LHCN-M2 (cell line): ENCODE measurements around the gene NKAPD1. TPM values are rescaled to one million over a fixed set of nuclear protein-coding genes. Genes with fewer than 3 reads are reported as not detected.
A peak's percentile ranks its signal among the peaks of the same experiment; 100 is the strongest.
"Not testable (repeated sequence)": the region's sequence is repeated elsewhere in the genome, so short reads cannot be mapped to it uniquely, and the experiment has no call there.

Source experiments
- DNase-seq: peaks from one replicate; pipeline ENCODE4 v3.0.0-alpha.2; 2012; ENCODE audit warnings: low read depth
- total RNA-seq: library from RNA; depleted of rRNA; stranded (reverse); fragments of >200 nt; gene quantifications from 2 replicates; pipeline ENCODE4 v1.2.3, GENCODE V29; 2014

Gene NKAPD1
- total RNA-seq, 1 experiment from 2014 or later = 27.5 TPM

DNA sequence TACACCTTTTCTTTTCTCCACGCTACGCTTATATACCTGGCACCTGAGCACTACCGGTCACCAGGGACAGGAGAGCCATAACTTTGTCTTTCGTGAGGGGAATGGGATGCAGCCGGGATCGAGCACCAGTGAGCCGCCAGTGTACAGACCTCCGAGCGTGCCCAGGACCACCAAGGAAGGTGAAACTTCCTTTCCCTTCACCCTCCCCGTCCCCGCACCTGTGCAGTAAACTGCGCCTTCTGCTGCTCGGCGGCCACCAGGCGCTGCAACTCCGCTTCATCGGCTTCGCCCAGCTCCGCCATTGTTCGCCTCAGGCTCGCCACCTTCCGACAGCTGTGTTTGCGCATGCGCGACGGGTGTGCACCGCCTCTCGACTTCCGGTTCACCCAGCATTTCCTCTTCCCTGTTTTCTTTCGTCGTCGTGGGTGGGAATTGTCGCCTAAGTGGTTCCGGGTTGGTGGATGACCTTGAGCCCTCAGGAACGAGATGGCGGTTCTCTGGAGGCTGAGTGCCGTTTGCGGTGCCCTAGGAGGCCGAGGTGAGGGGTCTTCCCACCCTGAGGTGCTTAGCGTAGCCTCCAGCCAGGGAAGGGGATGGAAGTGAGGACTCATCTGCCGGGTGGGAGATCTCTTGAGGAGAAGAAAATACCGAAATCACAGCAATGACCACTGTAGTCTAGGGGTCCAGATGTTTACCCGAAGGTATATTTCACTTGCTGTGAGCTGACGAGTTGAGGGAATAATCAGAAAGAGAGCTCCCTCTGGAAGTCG lies 12.5 kb downstream of the NKAPD1 start, which contains the start of the genes SDHD and TIMM8B:
SDHD (plus strand) TSS at position 452 of the 770 bp plus-strand sequence; CDS start at position 487, 35 bp downstream.
TIMM8B (minus strand) TSS at position 335 of the 770 bp plus-strand sequence; CDS start at position 302, 33 bp downstream.
- DNase-seq = peak; percentile 97

DNA sequence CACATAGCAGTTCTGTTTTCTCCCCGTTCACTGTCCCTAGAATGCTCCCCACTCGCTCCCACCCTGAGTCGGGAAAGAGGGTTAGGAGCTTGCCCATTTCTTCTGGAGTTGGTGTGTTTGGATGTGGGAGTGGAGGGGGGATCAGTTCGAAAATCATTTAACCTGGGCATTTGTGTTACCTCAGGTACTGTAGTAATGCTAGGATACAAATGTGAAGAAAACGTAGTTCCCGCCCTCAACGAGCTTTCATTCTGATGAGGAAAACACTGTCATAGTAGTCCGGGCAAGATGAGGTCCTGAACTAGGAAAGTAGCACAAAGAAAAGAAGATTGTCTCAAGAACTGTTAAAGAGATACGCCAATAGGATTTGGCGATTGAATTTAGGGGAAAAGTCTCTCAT lies 13.1 kb downstream of the NKAPD1 start:
- peak; percentile 5 for DNase-seq

DNA sequence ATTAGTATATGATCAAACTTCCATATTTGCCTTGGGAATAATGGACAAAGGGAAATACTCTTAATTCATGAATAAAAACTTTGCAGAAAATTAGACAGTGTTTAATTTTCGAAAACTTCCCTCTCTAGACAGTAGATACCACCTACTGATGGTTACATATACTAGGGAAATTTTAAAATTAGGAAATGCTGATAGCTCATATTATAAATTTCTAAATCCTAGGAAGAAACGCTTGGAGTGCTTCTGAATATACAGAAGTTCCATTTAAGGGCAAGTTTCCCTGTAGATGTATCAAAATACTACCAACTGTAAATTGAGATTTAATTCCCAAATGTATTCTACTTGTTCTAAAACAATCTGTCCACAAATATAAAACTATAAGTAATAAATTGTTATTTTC lies 21.2 kb downstream of the NKAPD1 start:
- not testable (repeated sequence) for DNase-seq

DNA sequence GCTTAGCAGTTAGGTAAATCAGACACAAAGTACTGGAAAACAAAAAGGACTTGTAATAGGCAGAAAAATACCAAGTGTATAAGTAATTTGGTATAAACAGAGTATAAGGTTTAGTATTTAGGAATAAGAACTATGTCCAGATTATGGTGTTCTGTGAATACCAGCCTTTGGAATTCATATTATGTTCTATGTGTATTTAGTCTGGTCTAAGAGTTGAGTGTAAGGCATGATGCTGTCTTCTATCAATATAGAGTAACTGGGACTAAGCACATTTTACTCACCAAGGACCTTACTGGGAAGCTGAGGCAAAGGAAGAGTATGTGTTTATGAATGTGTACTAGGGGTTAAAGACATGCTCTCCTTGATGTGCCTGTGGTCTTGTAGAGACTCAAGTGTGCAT lies 22.1 kb downstream of the NKAPD1 start:
- DNase-seq = no peak

DNA sequence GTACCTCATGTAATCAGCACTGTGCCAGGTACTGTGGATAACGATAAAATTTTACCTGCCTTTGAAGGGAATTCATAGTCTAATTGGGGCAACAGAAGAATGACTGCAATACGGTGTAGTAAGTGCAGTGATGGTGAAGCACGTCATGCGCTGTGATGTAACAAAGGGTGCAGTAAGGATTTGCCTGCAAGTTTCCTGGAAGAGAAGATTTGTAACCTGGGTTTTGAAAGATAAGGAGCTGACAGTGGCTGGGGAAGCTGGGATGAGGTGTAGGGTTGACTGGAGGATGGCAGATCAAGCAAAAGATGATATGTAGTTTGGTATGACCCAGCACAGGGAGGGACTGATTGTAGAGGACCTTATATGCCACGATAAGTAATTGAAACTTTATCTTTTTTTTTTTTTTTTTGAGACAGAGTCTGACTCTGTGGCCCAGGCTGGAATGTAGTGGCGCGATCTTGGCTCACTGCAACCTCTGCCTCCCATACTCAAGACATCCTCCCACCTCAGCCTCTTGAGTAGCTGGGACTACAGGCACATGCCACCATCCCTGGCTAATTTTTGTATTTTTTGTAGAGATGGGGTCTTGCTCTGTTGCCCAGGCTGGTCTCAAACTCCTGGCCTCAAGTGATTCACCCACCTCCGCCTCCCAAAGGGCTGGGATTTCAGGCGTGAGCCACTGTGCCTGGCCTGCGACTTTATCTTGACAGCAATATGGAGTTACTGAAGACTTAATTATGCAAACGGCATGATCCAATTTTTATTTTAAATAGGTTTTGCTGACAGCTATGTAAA lies 23.8 kb downstream of the NKAPD1 start:
- DNase-seq = no peak

DNA sequence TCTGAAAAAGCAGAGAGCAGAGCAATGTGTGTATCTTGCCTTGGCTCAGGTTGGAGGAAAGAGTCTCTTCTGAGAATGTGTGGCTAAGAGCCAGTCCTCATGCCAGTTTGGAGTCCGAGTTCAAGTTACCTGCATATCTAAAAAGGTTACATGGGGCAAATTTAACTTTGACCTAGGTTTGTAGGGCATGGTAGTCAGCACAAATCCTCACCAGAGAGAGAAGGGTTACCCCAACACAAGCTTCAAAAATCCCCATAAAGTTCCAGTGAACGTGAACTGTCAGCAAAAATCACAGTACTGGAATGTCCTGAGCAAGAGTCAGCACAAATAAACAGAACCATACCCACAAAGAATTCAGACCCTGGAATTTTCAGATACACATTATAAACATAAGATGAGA lies 26.4 kb downstream of the NKAPD1 start:
- DNase-seq = no peak

DNA sequence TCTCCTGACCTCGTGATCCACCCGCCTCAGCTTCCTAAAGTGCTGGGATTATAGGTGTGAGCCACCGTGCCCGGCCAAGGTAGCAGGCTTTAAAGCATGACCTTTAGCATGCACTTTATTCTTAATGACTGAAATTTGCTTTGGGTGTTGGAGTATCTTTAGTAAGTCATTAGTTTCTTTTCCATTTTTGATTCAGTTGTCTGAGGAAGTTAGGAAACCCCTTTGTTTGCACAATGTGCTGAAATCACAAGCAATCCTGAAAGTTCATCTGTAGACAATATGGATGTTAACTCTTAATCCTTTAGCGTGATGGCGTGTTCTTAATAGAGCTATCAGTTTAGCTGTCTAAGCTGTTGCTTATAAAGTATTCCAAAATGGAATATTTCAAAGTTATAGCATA lies 29.3 kb downstream of the NKAPD1 start:
- DNase-seq = no peak

DNA sequence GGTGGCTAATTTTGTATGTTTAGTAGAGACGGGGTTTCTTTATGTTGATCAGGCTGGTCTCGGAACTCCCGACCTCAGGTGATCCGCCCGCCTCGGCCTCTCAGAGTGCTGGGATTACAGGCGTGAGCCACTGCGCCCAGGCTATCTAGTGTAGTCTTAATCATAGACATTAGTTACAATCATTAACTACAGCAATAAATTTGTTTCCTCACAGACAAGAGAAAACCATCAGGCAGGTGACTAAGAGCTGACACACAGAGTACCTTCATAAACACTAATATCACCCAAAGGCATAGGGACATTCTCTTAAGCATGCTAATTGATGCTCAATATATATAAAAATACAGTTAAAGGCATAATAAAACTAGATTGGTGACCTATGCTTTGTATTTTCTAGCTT lies 32.0 kb downstream of the NKAPD1 start:
- no peak for DNase-seq

DNA sequence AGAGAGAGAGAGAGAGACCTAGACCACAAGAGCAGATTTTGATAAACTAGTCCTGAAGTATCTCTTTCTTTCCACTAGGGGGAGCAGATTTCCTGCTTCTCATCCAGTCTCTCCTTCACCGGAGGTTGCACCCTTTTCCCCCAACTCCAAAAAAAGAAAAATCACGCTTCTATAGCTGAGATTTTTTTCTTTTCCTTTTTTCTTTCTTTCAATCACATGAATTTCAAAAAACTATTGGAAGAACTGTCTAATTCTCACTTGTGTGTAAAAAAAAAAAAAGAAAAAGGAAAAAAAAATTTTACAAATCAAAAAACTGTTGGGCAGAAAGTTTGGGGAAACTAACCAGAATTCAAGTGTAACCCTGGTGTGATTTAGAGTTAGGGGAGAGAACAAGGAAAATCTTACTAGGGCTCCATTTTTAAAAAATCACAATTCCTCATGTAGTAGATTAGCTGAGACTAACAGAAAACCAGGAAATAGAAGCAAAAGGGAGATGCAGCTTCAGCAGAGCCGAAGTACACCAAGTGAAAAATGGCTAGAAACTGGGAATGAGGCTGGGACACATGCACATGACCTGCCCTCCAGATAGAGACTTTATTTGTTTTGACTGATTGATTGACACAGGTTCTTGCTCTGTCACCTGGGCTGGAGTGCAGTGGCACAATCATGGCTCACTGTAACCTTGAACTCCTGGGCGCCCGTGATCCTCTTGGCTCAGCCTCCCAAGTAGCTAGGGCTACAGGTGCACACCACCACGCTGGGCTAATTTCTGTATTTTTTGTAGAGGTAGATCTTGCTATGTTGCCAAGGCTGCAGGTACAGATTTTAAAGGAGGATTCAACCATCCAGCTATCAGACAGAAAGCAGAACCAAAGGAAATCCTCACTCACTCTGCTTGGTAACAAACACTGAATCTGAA lies 39.7 kb downstream of the NKAPD1 start:
- DNase-seq = peak; percentile 71

DNA sequence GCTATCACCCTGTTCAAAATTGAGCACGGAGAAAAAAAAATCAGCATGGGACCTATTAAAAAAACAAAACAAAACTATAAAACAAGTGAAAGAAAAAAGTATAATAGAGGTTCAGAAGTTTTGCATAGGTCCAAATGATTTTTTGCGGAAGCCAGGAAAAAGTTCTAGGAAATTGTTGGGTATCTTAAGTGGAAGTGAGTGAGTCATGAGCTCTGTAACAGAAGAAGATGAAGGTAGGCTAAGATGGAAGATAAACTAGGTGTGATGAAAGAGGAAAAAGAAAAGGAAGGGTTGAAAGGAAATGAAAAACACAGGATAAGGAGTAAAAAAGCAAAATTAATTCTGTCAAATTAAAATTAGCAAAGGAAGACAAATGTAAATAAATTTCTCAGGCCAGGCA lies 40.4 kb downstream of the NKAPD1 start:
- no peak for DNase-seq

DNA sequence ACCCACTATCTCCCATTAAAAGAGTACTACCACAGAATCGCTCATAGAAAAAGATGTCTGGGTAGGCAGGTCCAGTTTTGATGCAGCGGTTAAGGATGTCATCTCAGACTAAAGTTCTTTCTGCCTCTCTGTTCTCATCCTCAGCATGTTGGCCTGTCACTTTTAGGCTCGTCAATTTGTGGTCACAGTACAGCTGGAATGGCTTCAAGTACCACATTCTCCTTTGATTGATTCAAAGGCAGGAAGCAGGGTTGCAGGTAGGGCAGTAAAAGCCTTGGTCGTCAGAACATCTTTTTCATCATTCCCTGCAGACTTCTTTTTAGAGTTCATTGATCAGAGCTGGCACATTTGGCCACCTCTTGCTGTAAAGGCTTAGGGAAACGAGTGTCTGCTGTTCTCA lies 41.3 kb downstream of the NKAPD1 start:
- no peak for DNase-seq

DNA sequence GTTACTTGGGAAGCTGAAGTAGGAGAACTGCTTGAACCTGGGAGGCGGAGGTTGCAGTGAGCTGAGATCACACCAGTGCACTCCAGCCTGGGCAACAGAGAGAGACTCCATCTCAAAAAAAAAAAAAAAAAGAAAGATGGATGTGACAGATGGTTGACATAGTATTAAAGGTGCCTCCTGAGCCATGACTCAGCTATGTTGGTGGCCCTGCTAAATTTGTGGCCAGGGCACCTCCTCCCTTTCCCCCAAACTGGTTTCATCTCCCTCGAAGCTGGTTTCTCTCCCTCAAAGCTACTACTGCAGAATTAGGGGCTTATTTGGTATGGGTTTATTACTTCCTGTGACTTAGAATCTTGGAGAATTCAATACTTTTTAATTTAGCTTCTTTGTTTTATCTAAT lies 44.1 kb downstream of the NKAPD1 start:
- peak; percentile 4 for DNase-seq

DNA sequence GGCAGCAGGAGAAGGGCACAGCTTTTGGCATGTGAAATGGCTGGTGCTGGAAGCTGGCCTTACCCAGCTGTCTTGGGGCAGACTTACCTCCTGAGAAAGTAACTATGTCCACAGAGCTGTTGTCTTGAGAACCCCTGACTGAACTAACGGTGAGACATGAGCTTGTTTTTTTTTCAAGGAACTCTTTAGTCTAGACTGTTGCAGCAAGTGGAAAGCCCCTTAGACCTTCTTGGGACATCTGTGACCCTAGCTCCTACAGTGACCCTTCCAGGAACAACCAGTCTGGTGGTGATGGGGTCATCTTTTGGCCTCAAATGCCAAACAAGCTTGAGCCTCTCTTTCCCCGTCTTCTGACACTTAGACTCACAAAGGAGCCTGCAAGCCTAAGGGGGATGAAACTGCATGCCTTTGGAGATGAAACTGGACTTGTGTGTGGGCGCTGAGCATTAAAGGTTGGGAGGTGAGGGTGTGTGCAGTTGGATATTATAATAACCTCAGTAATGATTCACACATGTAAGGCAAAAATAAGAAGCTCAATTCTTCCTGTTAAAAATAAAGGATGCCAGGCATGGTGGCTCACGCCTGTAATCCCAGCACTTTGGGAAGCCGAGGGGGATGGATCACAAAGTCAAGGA lies 48.0 kb downstream of the NKAPD1 start:
- no peak for DNase-seq

DNA sequence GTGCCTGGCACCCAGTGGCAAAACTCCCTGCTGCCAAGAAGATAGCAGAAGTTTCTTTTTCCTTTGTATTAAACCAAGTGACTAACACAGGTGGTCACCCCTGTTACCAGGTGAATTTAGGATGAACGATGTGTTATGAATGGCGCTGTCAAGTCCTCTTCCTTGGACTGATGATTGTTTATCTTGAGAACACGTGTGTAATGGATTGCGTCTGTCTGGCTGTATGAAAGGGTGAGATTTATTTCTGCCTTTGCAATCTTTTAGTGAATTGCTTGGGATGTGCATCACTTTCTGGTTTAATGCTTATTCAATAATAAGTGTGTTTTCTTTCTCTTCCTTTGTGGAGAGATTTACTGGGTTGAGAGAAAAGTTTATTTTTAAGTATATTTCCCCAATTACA lies 49.0 kb downstream of the NKAPD1 start:
- no peak for DNase-seq

DNA sequence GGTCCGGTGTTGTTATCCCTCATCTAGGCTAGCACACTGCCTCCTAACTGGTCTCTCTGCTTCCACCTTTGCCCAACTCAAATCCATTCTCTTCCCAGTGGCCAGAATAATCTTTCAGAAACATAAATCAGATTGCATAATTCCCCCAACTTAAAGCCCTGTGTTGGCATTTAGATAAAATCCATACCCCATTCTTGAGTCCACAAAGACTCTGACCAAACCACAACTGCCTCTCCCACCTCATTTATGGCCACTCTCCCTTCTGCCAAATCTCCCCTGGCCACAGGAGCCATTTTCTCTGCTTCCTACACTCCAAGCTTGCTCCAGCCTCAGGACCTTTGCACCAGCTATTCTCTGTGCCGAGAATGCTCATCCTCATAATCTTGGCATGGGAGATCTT lies 53.0 kb downstream of the NKAPD1 start:
- DNase-seq = no peak

DNA sequence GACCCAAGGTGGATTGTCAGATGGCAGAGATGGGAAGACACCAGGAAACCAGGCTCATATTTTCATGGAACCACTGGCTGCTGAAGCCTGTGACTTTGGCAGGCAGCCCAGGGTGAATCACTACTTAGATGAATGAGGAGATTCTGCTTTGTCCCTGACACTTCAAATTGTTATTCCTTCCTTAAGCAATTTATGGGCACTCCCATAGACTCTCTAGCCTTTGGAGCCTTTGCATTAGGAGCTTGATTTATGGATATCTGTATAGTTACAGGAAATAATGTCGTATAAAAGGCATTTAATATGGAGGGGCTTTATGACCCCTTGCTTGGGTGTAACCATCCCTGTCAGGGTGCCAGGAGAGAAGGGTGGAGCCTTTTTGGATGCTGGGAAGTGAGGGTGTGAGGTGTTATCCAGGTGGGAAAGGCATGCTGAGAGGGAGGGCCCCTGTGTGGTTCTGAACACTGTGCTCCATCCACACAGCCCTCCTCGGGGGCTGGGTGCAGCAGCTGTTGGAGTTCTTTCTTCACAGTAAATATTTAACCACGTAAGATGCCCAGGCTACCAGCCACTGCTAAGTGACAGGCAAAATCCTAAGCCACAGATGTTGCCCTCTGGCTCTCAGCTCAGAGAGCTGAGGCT lies 54.5 kb downstream of the NKAPD1 start:
- DNase-seq = peak; percentile 80

DNA sequence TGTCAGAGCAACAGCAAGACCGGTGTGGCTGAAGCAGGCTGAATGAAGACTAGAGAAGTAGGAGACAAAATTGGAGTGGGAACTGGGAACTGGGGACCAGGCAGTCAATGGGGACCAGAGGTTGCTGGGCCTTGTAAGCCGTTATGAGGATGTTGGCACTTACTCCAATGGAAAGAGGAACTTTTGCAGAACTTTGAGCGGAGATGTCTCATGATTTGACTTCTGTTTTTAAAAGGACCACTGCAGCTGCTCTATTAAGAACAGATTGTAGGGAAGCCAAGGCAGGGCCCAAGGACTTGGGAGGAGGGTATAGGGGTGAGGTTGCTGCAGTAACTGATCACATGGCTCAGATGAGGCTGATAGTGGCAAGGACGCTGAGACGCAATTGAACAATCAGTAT lies 55.6 kb downstream of the NKAPD1 start:
- no peak for DNase-seq

DNA sequence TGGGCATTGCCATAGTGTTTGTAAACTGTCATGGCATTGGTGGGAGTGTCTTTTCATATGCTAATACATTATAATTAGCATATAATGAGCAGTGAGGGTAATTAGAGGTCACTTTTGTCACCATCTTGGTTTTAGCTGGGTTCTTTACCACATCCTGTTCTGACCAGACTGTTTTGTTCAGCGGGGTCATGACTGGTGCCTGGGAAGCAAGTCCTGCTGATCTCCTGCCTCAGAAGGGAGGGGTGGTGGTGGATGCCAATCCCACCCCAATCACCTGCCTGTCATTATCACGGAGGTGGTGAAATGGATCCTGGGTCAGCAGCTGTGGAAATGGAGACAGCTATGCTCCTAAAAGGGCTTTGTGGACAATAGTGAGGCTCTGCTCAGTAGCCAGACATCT lies 58.6 kb downstream of the NKAPD1 start:
- DNase-seq = peak; percentile 34

DNA sequence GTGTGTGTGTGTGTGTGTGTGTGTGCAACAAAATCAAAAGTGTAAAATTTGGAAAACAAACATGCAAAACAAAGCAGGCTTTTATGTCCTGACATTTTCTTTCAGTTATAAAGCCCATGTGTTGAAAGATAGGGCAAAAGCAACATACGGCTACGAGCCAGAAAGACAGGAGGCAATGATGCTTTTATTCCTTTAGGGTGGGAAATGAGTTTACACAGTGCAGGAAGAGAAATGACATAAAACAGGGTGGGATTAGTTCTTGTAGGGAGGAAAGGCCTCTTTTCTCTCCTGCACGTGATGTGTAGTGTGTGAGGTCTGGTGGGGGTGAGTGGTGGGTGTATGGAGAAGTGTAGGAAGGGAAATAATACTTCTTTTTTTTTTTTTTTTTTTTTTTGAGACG lies 60.4 kb downstream of the NKAPD1 start:
- DNase-seq = no peak
